Mesenteric fat pad (tissue), 1 donor: ENCODE measurements around the gene NEMF. TPM values are rescaled to one million over a fixed set of nuclear protein-coding genes. Genes with fewer than 3 reads are reported as not detected.
"Not testable (repeated sequence)": the region's sequence is repeated elsewhere in the genome, so short reads cannot be mapped to it uniquely, and the experiment has no call there.

Source experiments
- DNase-seq: peaks from one replicate; pipeline ENCODE4 v3.0.0-alpha.2; 2020; ENCODE audit warnings: low spot score
- total RNA-seq: library from RNA; stranded (reverse); fragmentation: NEBNext Ultra II Directional; extraction: Animal tissue kit (Norgen Biotek cat#: 25700); gene quantifications from one replicate; pipeline ENCODE4 v1.2.1, GENCODE V29; 2021
- donor health status: DM: yes; HTN: yes; CAD: no.

The NEMF gene
- total RNA-seq, 1 donor from 2014 or later, result 72.0 TPM

GRCh38 chr14:49816844-49817243, 35.7 kb downstream of the NEMF start:
- no peak for DNase-seq

- not testable (repeated sequence) for DNase-seq
These were observed 36.5 kb downstream of the NEMF start for GRCh38 chr14:49816118-49816517.

- no peak for DNase-seq
These were observed 43.8 kb downstream of the NEMF start for GRCh38 chr14:49808780-49809179.

GRCh38 chr14:49796025-49796424, 56.6 kb downstream of the NEMF start:
- DNase-seq, result no peak

- DNase-seq, result no peak
These were observed 60.0 kb downstream of the NEMF start for GRCh38 chr14:49792618-49793017.

GRCh38 chr14:49786315-49786714, 66.3 kb downstream of the NEMF start:
- no peak for DNase-seq

GRCh38 chr14:49783394-49784014, 69.1 kb downstream of the NEMF start:
- DNase-seq, result no peak

- not testable (repeated sequence) for DNase-seq
These were observed 71.5 kb downstream of the NEMF start for GRCh38 chr14:49781040-49781439.

- no peak for DNase-seq
These were observed 74.2 kb downstream of the NEMF start for GRCh38 chr14:49778421-49778820.

GRCh38 chr14:49774106-49774505, 78.5 kb downstream of the NEMF start:
- no peak for DNase-seq

GRCh38 chr14:49771691-49772090, 80.9 kb downstream of the NEMF start:
- DNase-seq, result not testable (repeated sequence)

- no peak for DNase-seq
These were observed 82.3 kb downstream of the NEMF start for GRCh38 chr14:49770212-49770817.

GRCh38 chr14:49769581-49770211, 82.9 kb downstream of the NEMF start:
- no peak for DNase-seq

GRCh38 chr14:49769171-49769570, 83.4 kb downstream of the NEMF start:
- no peak for DNase-seq

- DNase-seq, result no peak
These were observed 84.1 kb downstream of the NEMF start for GRCh38 chr14:49768301-49769121.

- DNase-seq, result peak; percentile 97
These were observed 84.9 kb downstream of the NEMF start, which contains the start of gene KLHDC2 for GRCh38 chr14:49767571-49768300. KLHDC2 (plus strand) TSS chr14:49768153; CDS start chr14:49768469, 316 bp downstream.

GRCh38 chr14:49767270-49767570, 85.4 kb downstream of the NEMF start:
- no peak for DNase-seq

- no peak for DNase-seq
These were observed 85.7 kb downstream of the NEMF start for GRCh38 chr14:49766839-49767238.

- no peak for DNase-seq
These were observed 90.6 kb downstream of the NEMF start for GRCh38 chr14:49761839-49762551.

GRCh38 chr14:49755378-49755777, 97.2 kb downstream of the NEMF start:
- no peak for DNase-seq
